Activated T-helper 2 cell treated with anti-CD3 and anti-CD28 coated beads, Interferon-gamma antibody, Interleukin-2, Interleukin-4, amounts not matched to agents 10 μg/mL and 5 μg/mL and 100 μg/mL, durations not matched to agents 14 hours and 24 hours and 36 hours (primary cell): ENCODE data around the gene EPB41L4A. TPM values are rescaled to one million over a fixed set of nuclear protein-coding genes. Genes with fewer than 3 reads are reported as not detected.
"Not testable (repeated sequence)": the region's sequence is repeated elsewhere in the genome, so short reads cannot be mapped to it uniquely, and the experiment has no call there.

Experiments used
- DNase-seq: peaks from one replicate; pipeline ENCODE4 v3.0.0; 2021; ENCODE audit warnings: low spot score
- H3K27ac Mint-ChIP-seq: one replicate; pipeline ENCODE4 v1.8.0; 2021; ENCODE audit warnings: mixed read lengths
- H3K27me3 Mint-ChIP-seq: one replicate; pipeline ENCODE4 v1.8.0; 2021; ENCODE audit warnings: low read depth, mixed read lengths
- H3K36me3 Mint-ChIP-seq: one replicate; pipeline ENCODE4 v1.8.0; 2021; ENCODE audit warnings: low read depth, mixed read lengths
- H3K4me1 Mint-ChIP-seq: one replicate; pipeline ENCODE4 v1.8.0; 2021; ENCODE audit warnings: low read depth, mixed read lengths
- H3K4me3 Mint-ChIP-seq: one replicate; pipeline ENCODE4 v1.8.0; 2021; ENCODE audit warnings: low read depth, mild to moderate bottlenecking, moderate library complexity, mixed read lengths
- H3K9me3 Mint-ChIP-seq: one replicate; pipeline ENCODE4 v1.8.0; 2021; ENCODE audit warnings: mixed read lengths
- intact Hi-C: fragments of 100-400 bp; cut with micrococcal nuclease; formaldehyde crosslinking; loops from one replicate; pipeline ENCODE4 v1.15.1; 2023
- total RNA-seq: library from RNA; stranded (reverse); gene quantifications from 2 replicates; pipeline ENCODE4 v1.2.3, GENCODE V29; 2022

Gene EPB41L4A
- total RNA-seq, 1 donor from 2014 or later, result 0.68 TPM

DNA sequence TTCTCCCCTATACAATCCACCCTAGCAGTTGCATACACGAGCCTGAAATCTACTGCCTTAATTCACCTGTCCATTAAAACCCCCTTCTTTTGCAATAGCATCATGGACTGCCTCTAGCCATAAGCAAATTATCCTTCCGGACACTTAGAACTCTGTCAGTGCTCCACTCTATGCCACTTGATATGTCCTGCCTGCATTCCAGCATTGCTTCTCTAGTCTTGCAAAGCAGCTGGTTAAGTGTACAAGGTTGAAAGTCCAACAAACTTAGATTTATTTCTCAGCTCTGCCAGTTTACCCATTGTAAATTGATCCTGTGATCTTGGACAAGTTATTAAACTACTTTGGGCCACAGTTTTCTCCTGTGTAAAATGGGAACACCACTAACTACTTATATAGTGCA lies 197.9 kb downstream of the EPB41L4A start:
- no peaks in the 10 kb centered on the region for H3K9me3 Mint-ChIP-seq
- no peak for DNase-seq
- no peak overlapping the region for H3K27ac Mint-ChIP-seq
- no peaks in the 10 kb centered on the region for H3K36me3 Mint-ChIP-seq
- no peak overlapping the region for H3K4me3 Mint-ChIP-seq
- no peaks in the 10 kb centered on the region for H3K4me1 Mint-ChIP-seq
- intact Hi-C loops, result no loop called here
- peaks cover 8% of the 10 kb centered on the region for H3K27me3 Mint-ChIP-seq

DNA sequence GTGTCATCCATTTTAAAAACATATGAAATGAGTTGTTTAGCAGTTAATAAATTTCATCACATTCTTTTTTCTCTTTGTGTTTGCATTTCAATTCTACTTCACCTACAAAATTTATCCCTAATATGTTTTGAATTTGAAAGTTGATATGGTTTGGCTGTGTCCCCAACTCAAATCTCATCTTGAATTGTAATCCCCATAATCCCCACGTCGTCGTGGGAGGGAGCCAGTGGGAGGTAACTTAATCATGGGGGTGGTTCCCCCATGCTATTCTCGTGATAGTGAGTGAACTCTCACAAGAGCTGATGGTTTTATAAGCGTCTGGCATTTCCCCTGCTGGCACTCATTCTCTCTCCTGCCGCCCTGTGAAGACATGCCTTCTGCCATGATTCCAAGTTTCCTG lies 200.1 kb downstream of the EPB41L4A start:
- Mint-ChIP-seq H3K36me3 (no peaks in the 10 kb centered on the region), H3K4me3 (no peak overlapping the region), H3K4me1 (no peaks in the 10 kb centered on the region), H3K9me3 (no peaks in the 10 kb centered on the region), H3K27me3 (peaks cover 8% of the 10 kb centered on the region), H3K27ac (no peak overlapping the region)
- intact Hi-C loops, result no loop called here
- no peak for DNase-seq

DNA sequence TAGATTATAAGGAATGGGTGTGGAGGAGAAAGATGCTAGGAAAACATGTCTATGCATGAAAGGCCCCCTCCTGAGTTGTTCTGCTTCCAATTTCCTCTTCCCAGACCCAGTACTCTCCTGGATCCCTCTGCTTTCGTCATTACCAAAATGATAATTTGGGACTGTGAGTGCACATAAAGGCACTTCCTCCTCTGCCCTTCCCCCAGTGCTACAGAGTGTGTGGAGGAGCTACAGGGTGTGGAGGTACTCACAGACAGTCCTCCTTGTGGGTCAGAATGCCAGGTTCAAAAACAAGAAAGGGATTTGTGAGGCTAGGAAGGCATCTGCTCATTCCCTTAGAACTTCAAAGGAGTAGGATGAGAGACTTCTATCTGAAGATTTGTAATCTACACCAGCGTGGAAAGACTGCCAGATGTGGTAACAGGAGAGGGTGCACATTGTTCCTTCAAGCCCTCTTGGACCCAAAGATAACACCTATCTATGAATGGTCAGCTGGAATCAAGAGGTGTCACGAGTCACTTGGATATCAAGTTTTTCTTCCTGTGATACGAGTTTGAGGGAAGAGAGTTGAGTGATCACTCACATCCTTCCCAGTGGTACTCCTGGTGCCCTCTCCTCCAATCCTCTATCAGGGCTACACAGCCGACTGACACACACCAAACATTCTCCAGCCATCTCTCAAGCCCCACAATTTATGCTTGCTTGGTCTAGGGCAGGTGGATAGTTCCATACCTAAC lies 201.1 kb downstream of the EPB41L4A start:
- Mint-ChIP-seq H3K9me3 (no peaks in the 10 kb centered on the region), H3K4me1 (no peaks in the 10 kb centered on the region), H3K27me3 (peaks cover 5% of the 10 kb centered on the region), H3K36me3 (no peaks in the 10 kb centered on the region), H3K27ac (no peak overlapping the region), H3K4me3 (no peak overlapping the region)
- no peak for DNase-seq
- intact Hi-C loops, result no loop called here

DNA sequence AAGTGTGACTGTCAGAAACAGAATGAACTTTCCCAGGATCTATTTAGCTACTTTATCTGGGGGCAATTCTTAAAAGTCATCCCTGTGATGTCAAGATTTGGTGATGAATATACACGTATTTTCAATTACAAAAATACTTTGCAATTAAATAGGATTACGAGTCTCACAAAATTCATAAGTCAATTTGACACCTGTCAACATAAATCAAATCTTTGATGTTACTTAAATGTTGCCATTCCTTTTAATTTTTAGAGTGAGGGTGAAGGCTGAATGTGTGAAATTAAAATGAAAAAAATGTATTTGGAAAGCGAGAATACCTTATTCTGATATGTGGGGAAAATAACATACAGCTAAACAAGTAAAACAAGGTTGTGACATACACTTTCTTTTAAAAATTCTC lies 202.9 kb downstream of the EPB41L4A start:
- H3K4me1 Mint-ChIP-seq, result no peaks in the 10 kb centered on the region
- intact Hi-C loops, result no loop called here
- H3K36me3 Mint-ChIP-seq, result no peaks in the 10 kb centered on the region
- no peak overlapping the region for H3K27ac Mint-ChIP-seq
- H3K9me3 Mint-ChIP-seq, result no peaks in the 10 kb centered on the region
- H3K4me3 Mint-ChIP-seq, result no peak overlapping the region
- peaks cover 5% of the 10 kb centered on the region for H3K27me3 Mint-ChIP-seq
- DNase-seq, result no peak

DNA sequence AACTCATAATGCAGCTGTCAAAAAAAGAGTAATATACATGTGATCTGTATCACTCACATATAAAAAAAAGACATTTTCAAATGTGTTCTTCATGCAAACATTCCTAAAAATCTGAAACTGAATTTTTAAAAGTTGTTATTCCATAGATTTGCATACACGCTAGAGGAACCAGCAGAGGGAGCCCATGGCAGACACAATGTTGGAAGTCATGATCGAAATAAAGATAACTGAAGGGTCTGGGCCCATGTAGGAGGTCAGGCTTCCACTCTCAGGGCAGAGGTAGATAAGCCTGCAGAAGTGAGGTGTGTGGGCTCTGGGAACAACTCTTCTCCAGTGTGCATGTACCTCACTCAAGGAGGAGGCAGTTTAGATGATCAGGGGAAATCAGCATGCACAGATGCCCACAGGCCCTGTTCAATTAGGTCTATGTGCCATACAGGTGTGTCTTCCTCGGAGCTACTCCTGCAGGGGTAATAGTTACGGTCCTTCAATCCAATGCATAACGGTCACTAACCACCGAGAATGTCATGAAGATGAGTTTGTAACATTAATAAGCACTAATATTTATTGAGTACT lies 208.6 kb downstream of the EPB41L4A start:
- intact Hi-C loops, result no loop called here
- H3K4me1 Mint-ChIP-seq, result no peaks in the 10 kb centered on the region
- peaks cover 6% of the 10 kb centered on the region for H3K27me3 Mint-ChIP-seq
- H3K27ac Mint-ChIP-seq, result no peak overlapping the region
- H3K4me3 Mint-ChIP-seq, result no peak overlapping the region
- no peak for DNase-seq
- H3K9me3 Mint-ChIP-seq, result no peaks in the 10 kb centered on the region
- no peaks in the 10 kb centered on the region for H3K36me3 Mint-ChIP-seq

DNA sequence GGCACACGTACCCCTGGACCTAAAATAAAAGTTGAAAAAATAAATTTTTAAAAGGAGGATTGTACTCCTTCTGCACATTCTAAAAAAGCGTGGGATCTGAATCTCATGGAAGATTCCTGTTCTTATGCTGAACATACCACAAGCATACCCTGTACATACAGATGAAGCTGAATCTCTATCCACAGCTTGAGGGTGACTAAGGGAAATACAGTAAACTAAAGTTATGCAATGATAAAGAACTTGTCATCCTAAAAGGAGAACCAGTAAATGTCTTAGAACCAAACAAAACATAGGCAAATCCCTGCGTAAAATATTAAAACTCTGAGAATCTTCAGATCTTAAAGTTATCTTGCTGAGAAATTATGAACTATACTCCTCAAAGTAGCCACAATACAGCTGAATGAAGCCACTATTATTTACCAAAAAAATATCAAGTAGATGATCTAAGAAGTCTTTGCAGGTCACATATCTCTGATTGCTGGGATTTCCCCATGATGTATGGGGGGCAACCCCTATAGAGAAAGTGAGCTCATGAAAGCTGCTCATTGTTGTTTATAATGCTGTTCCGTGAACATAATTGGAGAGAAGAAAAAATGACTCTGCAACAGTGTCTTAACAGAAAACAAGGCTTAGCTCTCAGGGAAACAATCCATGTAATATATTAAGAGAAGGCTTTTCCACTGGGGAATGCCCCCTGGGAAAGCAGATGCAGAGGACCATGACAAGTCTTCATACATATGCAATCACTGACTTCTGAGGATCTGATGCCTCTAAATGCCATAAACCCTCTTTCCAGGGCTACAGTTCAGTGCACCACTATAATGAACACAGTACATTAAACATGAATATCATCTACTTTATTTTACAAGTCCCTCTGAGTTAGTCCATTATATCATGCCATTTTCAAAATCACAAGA lies 210.1 kb downstream of the EPB41L4A start:
- Mint-ChIP-seq H3K4me1 (no peaks in the 10 kb centered on the region), H3K36me3 (no peaks in the 10 kb centered on the region), H3K27me3 (peaks cover 12% of the 10 kb centered on the region), H3K9me3 (no peaks in the 10 kb centered on the region), H3K27ac (no peak overlapping the region), H3K4me3 (no peak overlapping the region)
- intact Hi-C loops, result no loop called here
- no peak for DNase-seq

DNA sequence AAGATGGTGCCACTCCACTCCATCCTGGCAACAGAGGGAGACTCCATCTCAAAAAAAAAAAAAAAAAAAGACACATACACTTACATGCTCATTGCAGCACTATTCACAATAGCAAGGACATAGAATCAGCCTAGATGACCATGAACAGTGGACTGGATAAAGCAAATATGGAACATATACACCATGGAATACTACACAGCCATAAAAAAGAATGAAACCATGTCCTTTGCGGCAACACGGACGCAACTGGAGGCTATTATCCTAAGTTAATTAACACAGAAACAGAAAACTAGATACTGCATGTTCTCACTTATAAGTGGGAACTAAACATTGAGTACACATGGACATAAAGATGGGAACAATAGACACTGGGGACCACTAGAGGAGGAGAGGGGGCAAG lies 210.9 kb downstream of the EPB41L4A start:
- H3K4me1 Mint-ChIP-seq, H3K9me3 Mint-ChIP-seq, H3K36me3 Mint-ChIP-seq, intact Hi-C loops, DNase-seq, H3K27ac Mint-ChIP-seq, H3K4me3 Mint-ChIP-seq: not testable (repeated sequence)
- peaks cover 14% of the 10 kb centered on the region for H3K27me3 Mint-ChIP-seq

DNA sequence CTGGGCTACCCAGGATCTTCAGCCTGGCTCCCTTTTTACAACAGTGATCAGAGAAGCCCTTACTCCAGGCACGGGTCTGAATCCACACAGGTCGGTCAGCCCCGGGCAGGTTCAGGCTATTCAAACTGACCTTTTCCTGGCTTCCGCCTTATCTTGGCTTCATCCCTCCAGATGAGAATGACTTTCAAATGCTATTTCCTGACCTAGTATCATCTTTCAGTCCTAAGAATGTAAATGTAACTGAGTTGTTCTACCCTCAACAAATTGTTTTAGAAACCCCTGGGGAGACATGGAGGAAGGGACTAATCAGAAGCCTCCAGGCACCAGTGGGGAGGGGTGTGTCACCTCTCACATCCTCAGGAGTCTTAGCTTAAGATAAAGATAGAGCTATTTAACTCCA lies 213.2 kb downstream of the EPB41L4A start:
- no peaks in the 10 kb centered on the region for H3K9me3 Mint-ChIP-seq
- DNase-seq, result no peak
- intact Hi-C loops, result no loop called here
- H3K36me3 Mint-ChIP-seq, result no peaks in the 10 kb centered on the region
- H3K27me3 Mint-ChIP-seq, result peaks cover 15% of the 10 kb centered on the region
- H3K4me3 Mint-ChIP-seq, result no peak overlapping the region
- no peak overlapping the region for H3K27ac Mint-ChIP-seq
- no peaks in the 10 kb centered on the region for H3K4me1 Mint-ChIP-seq

DNA sequence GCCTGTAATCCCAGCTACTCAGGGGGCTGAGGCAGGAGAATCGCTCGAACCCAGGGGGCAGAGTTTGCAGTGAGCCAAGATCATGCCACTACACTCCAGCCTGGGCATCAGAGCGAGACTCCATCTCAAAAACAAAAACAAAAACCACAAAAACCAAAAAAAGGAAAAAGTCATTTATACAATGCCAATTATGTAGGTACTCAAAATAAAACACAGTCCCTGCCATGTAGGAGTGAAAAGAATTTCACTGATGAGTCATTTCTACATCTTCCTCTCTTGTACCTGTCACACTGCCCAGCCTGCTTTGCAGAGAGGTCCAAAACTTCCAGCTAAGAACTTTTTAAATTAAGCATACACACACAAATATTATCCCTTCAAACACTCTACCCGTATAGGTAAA lies 215.8 kb downstream of the EPB41L4A start:
- no peaks in the 10 kb centered on the region for H3K9me3 Mint-ChIP-seq
- no peaks in the 10 kb centered on the region for H3K36me3 Mint-ChIP-seq
- no peaks in the 10 kb centered on the region for H3K4me1 Mint-ChIP-seq
- H3K27me3 Mint-ChIP-seq, result peaks cover 22% of the 10 kb centered on the region
- DNase-seq, result no peak
- H3K4me3 Mint-ChIP-seq, result no peak overlapping the region
- H3K27ac Mint-ChIP-seq, result no peak overlapping the region
- intact Hi-C loops, result no loop called here

DNA sequence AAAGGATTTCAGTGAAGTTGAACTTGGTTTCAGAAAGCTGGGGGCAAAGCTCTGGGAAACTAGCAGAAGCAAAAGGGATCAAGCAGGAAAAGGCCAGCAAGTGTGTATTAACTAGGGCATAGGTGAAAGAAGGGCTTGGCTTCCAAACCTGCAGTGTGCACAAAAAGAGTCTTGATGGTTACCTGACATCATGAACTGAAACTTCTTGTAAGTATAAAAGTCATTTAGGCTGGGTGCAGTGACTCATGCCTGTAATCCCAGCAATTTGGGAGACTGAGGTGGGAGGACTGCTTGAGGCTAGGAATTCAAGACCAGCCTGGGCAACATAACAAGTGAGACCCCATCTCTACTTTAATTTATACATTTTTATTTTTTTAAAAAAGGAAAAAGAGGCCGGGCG lies 216.4 kb downstream of the EPB41L4A start:
- DNase-seq, result no peak
- H3K9me3 Mint-ChIP-seq, result no peaks in the 10 kb centered on the region
- no peaks in the 10 kb centered on the region for H3K36me3 Mint-ChIP-seq
- H3K4me3 Mint-ChIP-seq, result no peak overlapping the region
- intact Hi-C loops, result no loop called here
- H3K27ac Mint-ChIP-seq, result no peak overlapping the region
- peaks cover 22% of the 10 kb centered on the region for H3K27me3 Mint-ChIP-seq
- no peaks in the 10 kb centered on the region for H3K4me1 Mint-ChIP-seq

DNA sequence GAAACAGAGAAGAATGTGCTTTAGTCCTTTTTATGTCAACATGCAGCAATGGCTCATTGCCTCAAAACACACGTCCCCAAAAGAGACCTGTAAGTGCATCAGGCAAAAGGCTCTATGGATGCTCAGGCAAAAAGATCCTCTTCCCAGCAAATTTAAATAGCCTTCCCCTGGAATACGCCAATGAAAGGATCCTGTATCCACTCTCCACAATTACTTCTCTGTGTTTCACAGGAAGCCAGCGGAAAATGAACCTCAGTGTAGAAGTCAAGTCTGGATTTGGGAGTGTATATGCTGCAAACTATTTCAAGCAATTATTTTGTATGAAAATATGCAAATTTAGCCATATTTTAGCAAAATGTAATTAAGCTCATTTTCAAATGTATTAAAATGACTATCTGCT lies 217.9 kb downstream of the EPB41L4A start:
- Mint-ChIP-seq H3K9me3 (no peaks in the 10 kb centered on the region), H3K27ac (no peak overlapping the region), H3K4me3 (no peak overlapping the region), H3K4me1 (no peaks in the 10 kb centered on the region), H3K36me3 (no peaks in the 10 kb centered on the region), H3K27me3 (peaks cover 19% of the 10 kb centered on the region)
- DNase-seq, result no peak
- intact Hi-C loops, result no loop called here

DNA sequence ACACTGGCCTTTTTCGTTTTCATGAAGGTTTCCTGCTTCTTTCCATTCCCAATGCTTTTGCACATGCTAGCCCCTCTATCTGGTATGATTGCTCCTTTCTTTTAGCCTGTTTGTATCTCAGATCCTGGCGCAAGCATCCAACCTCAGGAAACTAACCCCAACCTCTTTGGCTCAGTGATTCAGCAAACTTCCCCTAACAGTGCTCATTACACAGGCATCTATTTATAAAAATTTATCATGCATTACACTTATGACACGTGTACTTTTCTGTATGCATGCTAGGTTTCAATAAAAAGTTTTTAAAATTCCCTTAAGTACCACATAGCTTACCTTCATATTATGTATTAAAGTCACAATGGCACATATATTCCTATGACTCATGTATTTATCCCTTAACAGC lies 218.9 kb downstream of the EPB41L4A start:
- Mint-ChIP-seq H3K9me3 (no peaks in the 10 kb centered on the region), H3K4me3 (no peak overlapping the region), H3K27me3 (peaks cover 16% of the 10 kb centered on the region), H3K4me1 (no peaks in the 10 kb centered on the region), H3K36me3 (no peaks in the 10 kb centered on the region), H3K27ac (no peak overlapping the region)
- intact Hi-C loops, result no loop called here
- no peak for DNase-seq

DNA sequence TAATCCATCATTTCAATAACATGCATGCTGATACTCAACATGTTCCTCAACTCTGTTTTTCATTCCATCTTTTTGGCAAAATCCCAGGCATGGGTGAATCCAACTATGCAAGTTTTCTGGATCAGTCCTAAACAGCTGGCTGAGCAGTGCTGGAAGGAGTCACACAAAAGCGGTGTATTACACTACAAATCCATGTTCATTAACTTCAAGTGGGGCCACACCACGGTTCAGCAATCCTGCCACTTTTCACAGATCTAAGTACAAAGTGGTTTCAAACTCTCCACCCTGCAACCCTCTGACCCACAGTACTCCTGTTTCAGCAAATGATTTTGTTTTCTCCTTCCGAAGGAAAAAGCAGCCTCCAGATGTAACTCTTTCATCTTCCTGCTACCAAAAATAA lies 222.5 kb downstream of the EPB41L4A start:
- Mint-ChIP-seq H3K27me3 (peaks cover 11% of the 10 kb centered on the region), H3K4me3 (no peak overlapping the region), H3K27ac (no peak overlapping the region), H3K4me1 (no peaks in the 10 kb centered on the region), H3K9me3 (no peaks in the 10 kb centered on the region), H3K36me3 (no peaks in the 10 kb centered on the region)
- intact Hi-C loops, result no loop called here
- DNase-seq, result no peak
